ENCODE measurements around the gene ADGRV1. TPM values are rescaled to one million over a fixed set of nuclear protein-coding genes. Genes with fewer than 3 reads are reported as not detected.

Gene ADGRV1
- total RNA-seq, 2 experiments from 2014 or later: not detected

DNA sequence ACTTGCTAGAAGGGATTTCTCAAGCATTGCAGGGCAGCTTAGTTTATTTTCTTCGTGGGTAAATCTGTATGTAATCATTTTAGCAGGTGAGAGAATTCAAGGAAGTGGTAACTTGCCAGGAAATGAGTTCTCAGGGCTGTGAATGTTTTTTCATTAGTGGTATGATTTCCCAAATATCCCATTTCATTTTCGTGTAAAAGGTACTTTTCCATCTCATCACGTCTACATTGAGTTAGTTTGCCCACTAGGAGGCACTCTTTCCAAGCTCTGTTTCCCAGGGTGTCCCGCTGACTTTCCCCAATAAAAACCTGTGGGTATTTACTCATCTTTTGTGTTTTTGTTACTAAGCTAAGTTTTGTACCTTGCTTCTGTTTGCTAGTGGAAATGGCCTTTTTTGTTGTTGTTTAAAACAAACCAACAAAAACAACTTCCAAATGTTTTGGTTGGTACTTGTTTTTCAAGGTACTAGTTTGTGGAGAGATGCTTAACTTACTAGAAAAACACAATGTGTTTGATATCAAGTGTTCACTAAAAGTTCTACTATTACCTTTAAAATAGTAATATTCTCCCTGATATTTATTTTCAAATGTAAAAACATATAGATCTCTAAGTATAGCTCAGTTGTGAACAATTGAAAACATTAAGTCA is 373.6 kb downstream of the ADGRV1 start:
- POLR2A ChIA-PET: interaction anchor here (0.7 kb wide), 1 partner anchor 499 kb away, joined by 3 read pairs; no protein-coding TSS in a partner anchor
- intact Hi-C loops (cut with micrococcal nuclease; ENCODE audit: unreplicated experiment): loop anchor here (5.0 to 10.0 kb wide), 2 partner anchors 455 to 483 kb away; no protein-coding TSS in a partner anchor
- Histone ChIP-seq H2AFZ (ENCODE audit: low read length) (no peak overlapping the region), H3K36me3 (ENCODE audit: insufficient read depth, low read length) (no peaks in the 10 kb centered on the region), H3K9me3 (ENCODE audit: low read length) (no peaks in the 10 kb centered on the region), H4K20me1 (ENCODE audit: insufficient read depth, low read length) (no peaks in the 10 kb centered on the region), H3K4me2 (ENCODE audit: low read length) (no peak overlapping the region), H3K9me2 (ENCODE audit: insufficient read depth, low read length) (no peaks in the 10 kb centered on the region), H3K4me1 (ENCODE audit: insufficient read depth, low read length, poor library complexity, severe bottlenecking) (no peaks in the 10 kb centered on the region), H3K27ac (ENCODE audit: low read depth, low read length, poor library complexity, severe bottlenecking) (no peak overlapping the region), H3K4me3 (ENCODE audit: low read depth, low read length, poor library complexity, severe bottlenecking) (no peak overlapping the region), H3K79me2 (ENCODE audit: insufficient read depth, low read depth, low read length) (no peaks in the 10 kb centered on the region)
- CTCF ChIA-PET (ENCODE audit: unreplicated experiment): interaction anchor here (0.6 kb wide), 1 partner anchor 293 kb away, joined by 3 read pairs; no protein-coding TSS in a partner anchor
- TF ChIP-seq, protein P1, sequence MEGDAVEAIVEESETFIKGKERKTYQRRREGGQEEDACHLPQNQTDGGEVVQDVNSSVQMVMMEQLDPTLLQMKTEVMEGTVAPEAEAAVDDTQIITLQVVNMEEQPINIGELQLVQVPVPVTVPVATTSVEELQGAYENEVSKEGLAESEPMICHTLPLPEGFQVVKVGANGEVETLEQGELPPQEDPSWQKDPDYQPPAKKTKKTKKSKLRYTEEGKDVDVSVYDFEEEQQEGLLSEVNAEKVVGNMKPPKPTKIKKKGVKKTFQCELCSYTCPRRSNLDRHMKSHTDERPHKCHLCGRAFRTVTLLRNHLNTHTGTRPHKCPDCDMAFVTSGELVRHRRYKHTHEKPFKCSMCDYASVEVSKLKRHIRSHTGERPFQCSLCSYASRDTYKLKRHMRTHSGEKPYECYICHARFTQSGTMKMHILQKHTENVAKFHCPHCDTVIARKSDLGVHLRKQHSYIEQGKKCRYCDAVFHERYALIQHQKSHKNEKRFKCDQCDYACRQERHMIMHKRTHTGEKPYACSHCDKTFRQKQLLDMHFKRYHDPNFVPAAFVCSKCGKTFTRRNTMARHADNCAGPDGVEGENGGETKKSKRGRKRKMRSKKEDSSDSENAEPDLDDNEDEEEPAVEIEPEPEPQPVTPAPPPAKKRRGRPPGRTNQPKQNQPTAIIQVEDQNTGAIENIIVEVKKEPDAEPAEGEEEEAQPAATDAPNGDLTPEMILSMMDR (conservative IDR thresholded peaks at IDR 0.05; ENCODE audit: low read length): peak; percentile 82
- TF ChIP-seq EZH2phosphoT487 (IDR thresholded peaks at IDR 0.05; ENCODE audit: borderline replicate concordance, low read depth, low read length): no peak
- BruUV-seq (replicated peaks): no TSS peak
- peak; percentile 22 for DNase-seq (ENCODE audit: low spot score)

DNA sequence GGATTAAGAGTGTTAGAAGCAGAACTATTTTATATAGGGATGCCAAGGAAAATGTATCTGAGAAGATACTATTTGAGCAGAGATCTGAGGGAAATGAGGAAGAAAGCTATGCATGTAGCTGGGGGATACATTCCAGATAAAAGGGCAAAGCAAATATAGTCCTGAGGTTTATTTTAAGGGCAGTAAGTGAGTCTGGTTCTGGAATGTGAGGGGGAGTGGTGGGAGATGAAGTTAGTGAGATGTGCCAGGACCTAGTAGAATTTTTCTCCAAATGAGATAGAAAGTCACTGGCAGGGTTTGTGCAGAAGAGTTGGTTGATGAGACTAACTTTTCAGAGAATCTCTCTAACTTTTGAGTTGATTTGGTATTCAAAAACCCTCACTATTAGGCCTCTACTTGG is 374.7 kb downstream of the ADGRV1 start:
- CTCF ChIA-PET (ENCODE audit: unreplicated experiment): no interaction called here
- H3K27ac ChIP-seq (ENCODE audit: low read depth, low read length, poor library complexity, severe bottlenecking): no peak overlapping the region
- POLR2A ChIA-PET: no interaction called here
- intact Hi-C loops (cut with micrococcal nuclease; ENCODE audit: unreplicated experiment): loop anchor here (5.0 to 10.0 kb wide), 2 partner anchors 454 to 482 kb away; no protein-coding TSS in a partner anchor
- no peak overlapping the region for H3K4me3 ChIP-seq (ENCODE audit: low read depth, low read length, poor library complexity, severe bottlenecking)
- BruUV-seq (replicated peaks): no TSS peak
- no peaks in the 10 kb centered on the region for H3K9me2 ChIP-seq (ENCODE audit: insufficient read depth, low read length)
- H3K79me2 ChIP-seq (ENCODE audit: insufficient read depth, low read depth, low read length): no peaks in the 10 kb centered on the region
- no peak for DNase-seq (ENCODE audit: low spot score)
- no peak overlapping the region for H2AFZ ChIP-seq (ENCODE audit: low read length)
- TF ChIP-seq, protein P1 (conservative IDR thresholded peaks at IDR 0.05; ENCODE audit: low read length): no peak
- TF ChIP-seq EZH2phosphoT487 (IDR thresholded peaks at IDR 0.05; ENCODE audit: borderline replicate concordance, low read depth, low read length): no peak
- no peaks in the 10 kb centered on the region for H3K9me3 ChIP-seq (ENCODE audit: low read length)
- no peak overlapping the region for H3K4me2 ChIP-seq (ENCODE audit: low read length)
- H4K20me1 ChIP-seq (ENCODE audit: insufficient read depth, low read length): no peaks in the 10 kb centered on the region
- H3K36me3 ChIP-seq (ENCODE audit: insufficient read depth, low read length): no peaks in the 10 kb centered on the region
- H3K4me1 ChIP-seq (ENCODE audit: insufficient read depth, low read length, poor library complexity, severe bottlenecking): no peaks in the 10 kb centered on the region

DNA sequence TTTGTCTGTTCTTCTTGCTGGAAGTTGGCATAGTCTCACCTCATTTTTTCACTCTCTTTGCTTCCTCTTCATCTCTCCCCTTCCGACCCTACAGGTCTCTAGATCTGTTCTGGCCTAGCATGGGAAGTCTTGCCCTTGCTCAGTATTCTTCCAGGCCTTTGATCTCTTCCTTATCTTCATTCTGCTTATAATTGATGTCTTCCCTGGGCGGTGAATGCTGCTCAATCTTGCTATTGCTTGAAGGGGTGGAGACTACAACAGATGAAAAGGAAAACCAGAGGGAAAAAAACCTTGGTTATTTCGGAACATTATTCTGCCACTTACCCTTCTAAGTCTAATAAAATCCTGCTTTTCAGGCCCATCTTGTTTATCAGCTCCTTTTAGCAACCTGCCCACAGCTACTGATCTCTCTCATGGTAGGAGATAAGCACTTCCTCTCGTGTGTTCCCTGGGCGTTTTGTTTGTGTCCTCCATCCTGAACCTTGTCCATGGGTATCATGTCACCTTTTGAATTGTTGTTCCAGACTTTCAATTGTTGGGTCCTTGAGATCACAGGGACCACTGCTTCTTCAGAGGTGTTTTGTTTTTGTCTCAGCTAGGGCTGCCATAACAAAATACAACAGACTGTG is 375.6 kb downstream of the ADGRV1 start:
- TF ChIP-seq EZH2phosphoT487 (IDR thresholded peaks at IDR 0.05; ENCODE audit: borderline replicate concordance, low read depth, low read length): no peak
- TF ChIP-seq, protein P1 (conservative IDR thresholded peaks at IDR 0.05; ENCODE audit: low read length): no peak
- no TSS peak for BruUV-seq (replicated peaks)
- Histone ChIP-seq H3K79me2 (ENCODE audit: insufficient read depth, low read depth, low read length) (no peaks in the 10 kb centered on the region), H2AFZ (ENCODE audit: low read length) (no peak overlapping the region), H3K9me2 (ENCODE audit: insufficient read depth, low read length) (no peaks in the 10 kb centered on the region), H3K9me3 (ENCODE audit: low read length) (no peaks in the 10 kb centered on the region), H3K4me3 (ENCODE audit: low read depth, low read length, poor library complexity, severe bottlenecking) (no peak overlapping the region), H4K20me1 (ENCODE audit: insufficient read depth, low read length) (no peaks in the 10 kb centered on the region), H3K4me2 (ENCODE audit: low read length) (no peak overlapping the region), H3K4me1 (ENCODE audit: insufficient read depth, low read length, poor library complexity, severe bottlenecking) (no peaks in the 10 kb centered on the region), H3K36me3 (ENCODE audit: insufficient read depth, low read length) (no peaks in the 10 kb centered on the region), H3K27ac (ENCODE audit: low read depth, low read length, poor library complexity, severe bottlenecking) (no peak overlapping the region)
- intact Hi-C loops (cut with micrococcal nuclease; ENCODE audit: unreplicated experiment): loop anchor here (5.0 to 10.0 kb wide), 2 partner anchors 453 to 481 kb away; no protein-coding TSS in a partner anchor
- CTCF ChIA-PET (ENCODE audit: unreplicated experiment): no interaction called here
- no peak for DNase-seq (ENCODE audit: low spot score)
- POLR2A ChIA-PET: no interaction called here
